GM23338 (cell line): ENCODE data around the gene MAP3K5. TPM values are rescaled to one million over a fixed set of nuclear protein-coding genes. Genes with fewer than 3 reads are reported as not detected.

Source experiments
- CREB1 ChIP-seq: fragments of 250-450 bp; sonication (Bioruptor Pico); IDR thresholded peaks from 2 replicates; pipeline ENCODE4 v1.5.0; 2020; ENCODE audit warnings: low read depth, mild to moderate bottlenecking, moderate library complexity
- EZH2phosphoT487 ChIP-seq: fragments of 200-600 bp; sonication (generic); IDR thresholded peaks from one replicate; pipeline ENCODE4 v1.8.1; 2018; ENCODE audit warnings: antibody characterized with exemption; ENCODE audit not compliant: unreplicated experiment
- JUNB ChIP-seq: IDR thresholded peaks from one replicate; pipeline ENCODE4 v1.6.1; 2016; ENCODE audit warnings: antibody characterized with exemption; ENCODE audit not compliant: unreplicated experiment
- NANOG ChIP-seq: IDR thresholded peaks from 2 replicates; pipeline ENCODE4 v1.6.1; 2016; ENCODE audit warnings: antibody characterized with exemption, borderline replicate concordance
- POLR2AphosphoS5 ChIP-seq: IDR thresholded peaks from 2 replicates; pipeline ENCODE4 v1.6.1; 2016; ENCODE audit warnings: antibody characterized with exemption, low read depth
- STAT1 ChIP-seq: IDR thresholded peaks from one replicate; pipeline ENCODE4 v1.6.1; 2016; ENCODE audit warnings: antibody characterized with exemption; ENCODE audit not compliant: unreplicated experiment
- ZNF331 ChIP-seq: fragments of 250-450 bp; sonication (Bioruptor Pico); IDR thresholded peaks from 2 replicates; pipeline ENCODE4 v1.5.0; 2020; ENCODE audit warnings: low read depth, mild to moderate bottlenecking, moderate library complexity
- polyA plus RNA-seq: library from polyadenylated mRNA; unstranded; fragments of >200 nt; fragmentation: Nextera tagmentation; extraction: Ambion mirVana; gene quantifications from 2 replicates; pipeline ENCODE4 v1.2.1, GENCODE V29; 2016
- total RNA-seq: library from RNA; depleted of rRNA; stranded (reverse); fragments of >200 nt; shearing (Covaris generic); gene quantifications from 2 replicates; pipeline ENCODE4 v1.2.3, GENCODE V29; 2014
- TF ChIP-seq, protein P1 (sequence below): fragments of 250-450 bp; sonication (Bioruptor Pico); IDR thresholded peaks from 2 replicates; pipeline ENCODE4 v1.5.0; 2020; ENCODE audit warnings: mild to moderate bottlenecking, moderate library complexity
- TF ChIP-seq, protein P2 (sequence below): IDR thresholded peaks from 2 replicates; pipeline ENCODE4 v1.6.1; 2016; ENCODE audit warnings: antibody characterized with exemption
- TF ChIP-seq, protein P3 (sequence below): IDR thresholded peaks from one replicate; pipeline ENCODE4 v1.6.1; 2018; ENCODE audit warnings: antibody characterized with exemption; ENCODE audit not compliant: unreplicated experiment
- TF ChIP-seq, protein P4 (sequence below), 2 experiments: fragments of 200-600 bp in 1 of 2; sonication (generic) in 1 of 2; conservative IDR thresholded peaks; 2 replicates each; pipeline versions ENCODE4 v1.5.1 to v1.6.1; 2016 to 2017; ENCODE audit warnings: antibody characterized with exemption in 2 of 2, low read depth in 2 of 2, mild to moderate bottlenecking in 2 of 2, moderate library complexity in 1 of 2

Gene MAP3K5
- total and polyA plus RNA-seq, 2 experiments from 2014 or later, result 0.76 to 2.8 TPM

DNA sequence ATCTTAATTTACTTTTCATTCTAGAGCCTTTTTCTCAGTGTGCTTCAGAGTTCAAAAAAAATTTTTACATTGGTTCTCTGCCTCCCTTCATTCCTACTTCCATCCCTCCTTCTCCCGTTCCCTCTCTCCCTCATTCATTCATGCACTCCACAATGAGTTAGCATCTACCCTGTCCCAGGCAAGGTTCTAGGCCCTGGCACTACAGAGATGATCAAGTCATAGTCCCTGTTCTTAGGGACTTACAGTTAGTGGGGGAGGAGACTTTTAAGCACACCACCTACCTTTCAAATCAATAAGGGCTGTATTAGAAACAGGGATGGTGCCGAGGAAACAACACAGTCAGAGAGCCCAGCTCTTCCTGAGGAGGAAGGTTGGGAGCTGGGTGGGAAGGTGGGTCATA lies 40.3 kb downstream of the MAP3K5 start (continued):
- TF ChIP-seq, protein P1, sequence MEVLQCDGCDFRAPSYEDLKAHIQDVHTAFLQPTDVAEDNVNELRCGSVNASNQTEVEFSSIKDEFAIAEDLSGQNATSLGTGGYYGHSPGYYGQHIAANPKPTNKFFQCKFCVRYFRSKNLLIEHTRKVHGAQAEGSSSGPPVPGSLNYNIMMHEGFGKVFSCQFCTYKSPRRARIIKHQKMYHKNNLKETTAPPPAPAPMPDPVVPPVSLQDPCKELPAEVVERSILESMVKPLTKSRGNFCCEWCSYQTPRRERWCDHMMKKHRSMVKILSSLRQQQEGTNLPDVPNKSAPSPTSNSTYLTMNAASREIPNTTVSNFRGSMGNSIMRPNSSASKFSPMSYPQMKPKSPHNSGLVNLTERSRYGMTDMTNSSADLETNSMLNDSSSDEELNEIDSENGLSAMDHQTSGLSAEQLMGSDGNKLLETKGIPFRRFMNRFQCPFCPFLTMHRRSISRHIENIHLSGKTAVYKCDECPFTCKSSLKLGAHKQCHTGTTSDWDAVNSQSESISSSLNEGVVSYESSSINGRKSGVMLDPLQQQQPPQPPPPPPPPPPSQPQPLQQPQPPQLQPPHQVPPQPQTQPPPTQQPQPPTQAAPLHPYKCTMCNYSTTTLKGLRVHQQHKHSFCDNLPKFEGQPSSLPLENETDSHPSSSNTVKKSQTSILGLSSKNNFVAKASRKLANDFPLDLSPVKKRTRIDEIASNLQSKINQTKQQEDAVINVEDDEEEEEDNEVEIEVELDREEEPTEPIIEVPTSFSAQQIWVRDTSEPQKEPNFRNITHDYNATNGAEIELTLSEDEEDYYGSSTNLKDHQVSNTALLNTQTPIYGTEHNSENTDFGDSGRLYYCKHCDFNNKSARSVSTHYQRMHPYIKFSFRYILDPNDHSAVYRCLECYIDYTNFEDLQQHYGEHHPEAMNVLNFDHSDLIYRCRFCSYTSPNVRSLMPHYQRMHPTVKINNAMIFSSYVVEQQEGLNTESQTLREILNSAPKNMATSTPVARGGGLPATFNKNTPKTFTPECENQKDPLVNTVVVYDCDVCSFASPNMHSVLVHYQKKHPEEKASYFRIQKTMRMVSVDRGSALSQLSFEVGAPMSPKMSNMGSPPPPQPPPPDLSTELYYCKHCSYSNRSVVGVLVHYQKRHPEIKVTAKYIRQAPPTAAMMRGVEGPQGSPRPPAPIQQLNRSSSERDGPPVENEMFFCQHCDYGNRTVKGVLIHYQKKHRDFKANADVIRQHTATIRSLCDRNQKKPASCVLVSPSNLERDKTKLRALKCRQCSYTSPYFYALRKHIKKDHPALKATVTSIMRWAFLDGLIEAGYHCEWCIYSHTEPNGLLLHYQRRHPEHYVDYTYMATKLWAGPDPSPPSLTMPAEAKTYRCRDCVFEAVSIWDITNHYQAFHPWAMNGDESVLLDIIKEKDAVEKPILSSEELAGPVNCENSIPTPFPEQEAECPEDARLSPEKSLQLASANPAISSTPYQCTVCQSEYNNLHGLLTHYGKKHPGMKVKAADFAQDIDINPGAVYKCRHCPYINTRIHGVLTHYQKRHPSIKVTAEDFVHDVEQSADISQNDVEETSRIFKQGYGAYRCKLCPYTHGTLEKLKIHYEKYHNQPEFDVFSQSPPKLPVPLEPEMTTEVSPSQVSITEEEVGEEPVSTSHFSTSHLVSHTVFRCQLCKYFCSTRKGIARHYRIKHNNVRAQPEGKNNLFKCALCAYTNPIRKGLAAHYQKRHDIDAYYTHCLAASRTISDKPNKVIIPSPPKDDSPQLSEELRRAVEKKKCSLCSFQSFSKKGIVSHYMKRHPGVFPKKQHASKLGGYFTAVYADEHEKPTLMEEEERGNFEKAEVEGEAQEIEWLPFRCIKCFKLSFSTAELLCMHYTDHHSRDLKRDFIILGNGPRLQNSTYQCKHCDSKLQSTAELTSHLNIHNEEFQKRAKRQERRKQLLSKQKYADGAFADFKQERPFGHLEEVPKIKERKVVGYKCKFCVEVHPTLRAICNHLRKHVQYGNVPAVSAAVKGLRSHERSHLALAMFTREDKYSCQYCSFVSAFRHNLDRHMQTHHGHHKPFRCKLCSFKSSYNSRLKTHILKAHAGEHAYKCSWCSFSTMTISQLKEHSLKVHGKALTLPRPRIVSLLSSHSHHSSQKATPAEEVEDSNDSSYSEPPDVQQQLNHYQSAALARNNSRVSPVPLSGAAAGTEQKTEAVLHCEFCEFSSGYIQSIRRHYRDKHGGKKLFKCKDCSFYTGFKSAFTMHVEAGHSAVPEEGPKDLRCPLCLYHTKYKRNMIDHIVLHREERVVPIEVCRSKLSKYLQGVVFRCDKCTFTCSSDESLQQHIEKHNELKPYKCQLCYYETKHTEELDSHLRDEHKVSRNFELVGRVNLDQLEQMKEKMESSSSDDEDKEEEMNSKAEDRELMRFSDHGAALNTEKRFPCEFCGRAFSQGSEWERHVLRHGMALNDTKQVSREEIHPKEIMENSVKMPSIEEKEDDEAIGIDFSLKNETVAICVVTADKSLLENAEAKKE (CRISPR knock-in tag), result no peak
- TF ChIP-seq POLR2AphosphoS5 (no peak), STAT1 (no peak), JUNB (no peak), CREB1 (CRISPR knock-in tag) (no peak), ZNF331 (CRISPR knock-in tag) (no peak), NANOG (no peak), EZH2phosphoT487 (no peak)
- TF ChIP-seq, protein P2, sequence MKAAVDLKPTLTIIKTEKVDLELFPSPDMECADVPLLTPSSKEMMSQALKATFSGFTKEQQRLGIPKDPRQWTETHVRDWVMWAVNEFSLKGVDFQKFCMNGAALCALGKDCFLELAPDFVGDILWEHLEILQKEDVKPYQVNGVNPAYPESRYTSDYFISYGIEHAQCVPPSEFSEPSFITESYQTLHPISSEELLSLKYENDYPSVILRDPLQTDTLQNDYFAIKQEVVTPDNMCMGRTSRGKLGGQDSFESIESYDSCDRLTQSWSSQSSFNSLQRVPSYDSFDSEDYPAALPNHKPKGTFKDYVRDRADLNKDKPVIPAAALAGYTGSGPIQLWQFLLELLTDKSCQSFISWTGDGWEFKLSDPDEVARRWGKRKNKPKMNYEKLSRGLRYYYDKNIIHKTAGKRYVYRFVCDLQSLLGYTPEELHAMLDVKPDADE, result no peak
- TF ChIP-seq, protein P3, sequence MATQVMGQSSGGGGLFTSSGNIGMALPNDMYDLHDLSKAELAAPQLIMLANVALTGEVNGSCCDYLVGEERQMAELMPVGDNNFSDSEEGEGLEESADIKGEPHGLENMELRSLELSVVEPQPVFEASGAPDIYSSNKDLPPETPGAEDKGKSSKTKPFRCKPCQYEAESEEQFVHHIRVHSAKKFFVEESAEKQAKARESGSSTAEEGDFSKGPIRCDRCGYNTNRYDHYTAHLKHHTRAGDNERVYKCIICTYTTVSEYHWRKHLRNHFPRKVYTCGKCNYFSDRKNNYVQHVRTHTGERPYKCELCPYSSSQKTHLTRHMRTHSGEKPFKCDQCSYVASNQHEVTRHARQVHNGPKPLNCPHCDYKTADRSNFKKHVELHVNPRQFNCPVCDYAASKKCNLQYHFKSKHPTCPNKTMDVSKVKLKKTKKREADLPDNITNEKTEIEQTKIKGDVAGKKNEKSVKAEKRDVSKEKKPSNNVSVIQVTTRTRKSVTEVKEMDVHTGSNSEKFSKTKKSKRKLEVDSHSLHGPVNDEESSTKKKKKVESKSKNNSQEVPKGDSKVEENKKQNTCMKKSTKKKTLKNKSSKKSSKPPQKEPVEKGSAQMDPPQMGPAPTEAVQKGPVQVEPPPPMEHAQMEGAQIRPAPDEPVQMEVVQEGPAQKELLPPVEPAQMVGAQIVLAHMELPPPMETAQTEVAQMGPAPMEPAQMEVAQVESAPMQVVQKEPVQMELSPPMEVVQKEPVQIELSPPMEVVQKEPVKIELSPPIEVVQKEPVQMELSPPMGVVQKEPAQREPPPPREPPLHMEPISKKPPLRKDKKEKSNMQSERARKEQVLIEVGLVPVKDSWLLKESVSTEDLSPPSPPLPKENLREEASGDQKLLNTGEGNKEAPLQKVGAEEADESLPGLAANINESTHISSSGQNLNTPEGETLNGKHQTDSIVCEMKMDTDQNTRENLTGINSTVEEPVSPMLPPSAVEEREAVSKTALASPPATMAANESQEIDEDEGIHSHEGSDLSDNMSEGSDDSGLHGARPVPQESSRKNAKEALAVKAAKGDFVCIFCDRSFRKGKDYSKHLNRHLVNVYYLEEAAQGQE, result no peak
- TF ChIP-seq, protein P4, sequence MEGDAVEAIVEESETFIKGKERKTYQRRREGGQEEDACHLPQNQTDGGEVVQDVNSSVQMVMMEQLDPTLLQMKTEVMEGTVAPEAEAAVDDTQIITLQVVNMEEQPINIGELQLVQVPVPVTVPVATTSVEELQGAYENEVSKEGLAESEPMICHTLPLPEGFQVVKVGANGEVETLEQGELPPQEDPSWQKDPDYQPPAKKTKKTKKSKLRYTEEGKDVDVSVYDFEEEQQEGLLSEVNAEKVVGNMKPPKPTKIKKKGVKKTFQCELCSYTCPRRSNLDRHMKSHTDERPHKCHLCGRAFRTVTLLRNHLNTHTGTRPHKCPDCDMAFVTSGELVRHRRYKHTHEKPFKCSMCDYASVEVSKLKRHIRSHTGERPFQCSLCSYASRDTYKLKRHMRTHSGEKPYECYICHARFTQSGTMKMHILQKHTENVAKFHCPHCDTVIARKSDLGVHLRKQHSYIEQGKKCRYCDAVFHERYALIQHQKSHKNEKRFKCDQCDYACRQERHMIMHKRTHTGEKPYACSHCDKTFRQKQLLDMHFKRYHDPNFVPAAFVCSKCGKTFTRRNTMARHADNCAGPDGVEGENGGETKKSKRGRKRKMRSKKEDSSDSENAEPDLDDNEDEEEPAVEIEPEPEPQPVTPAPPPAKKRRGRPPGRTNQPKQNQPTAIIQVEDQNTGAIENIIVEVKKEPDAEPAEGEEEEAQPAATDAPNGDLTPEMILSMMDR (conservative IDR thresholded peaks at IDR 0.05; ENCODE audit: low read depth in 2 of 2), result no peak
